ENCODE results near the gene B3GNT5.
A peak's percentile ranks its signal among the peaks of the same experiment; 100 is the strongest.

B3GNT5 gene

GRCh38 chr3:183283886-183284285 is 30.8 kb downstream of the B3GNT5 start:
- H3K27ac ChIP-seq (ENCODE audit: low read depth, low read length) = no peak overlapping the region
- H3K9me3 ChIP-seq (ENCODE audit: low read length) = no peaks in the 10 kb centered on the region
- H3K4me1 ChIP-seq (ENCODE audit: insufficient read depth, low read length) = peaks cover 22% of the 10 kb centered on the region
- no peaks in the 10 kb centered on the region for H3K36me3 ChIP-seq (ENCODE audit: insufficient read depth, low read length)
- H3K4me3 ChIP-seq (ENCODE audit: low read depth in 1 of 2, low read length in 2 of 2) = no peak overlapping the region
- H3K9ac ChIP-seq (ENCODE audit: low read length) = no peak overlapping the region
- H3K27me3 ChIP-seq (ENCODE audit: control insufficient read depth in 1 of 2, insufficient read depth in 2 of 2, low read length in 2 of 2) = no peaks in the 10 kb centered on the region

GRCh38 chr3:183284570-183284969 is 31.5 kb downstream of the B3GNT5 start:
- Histone ChIP-seq H3K27ac (ENCODE audit: low read depth, low read length) (no peak overlapping the region), H3K9ac (ENCODE audit: low read length) (no peak overlapping the region), H3K4me1 (ENCODE audit: insufficient read depth, low read length) (peaks cover 22% of the 10 kb centered on the region), H3K4me3 (ENCODE audit: low read depth in 1 of 2, low read length in 2 of 2) (no peak overlapping the region), H3K36me3 (ENCODE audit: insufficient read depth, low read length) (no peaks in the 10 kb centered on the region), H3K27me3 (ENCODE audit: control insufficient read depth in 1 of 2, insufficient read depth in 2 of 2, low read length in 2 of 2) (no peaks in the 10 kb centered on the region), H3K9me3 (ENCODE audit: low read length) (no peaks in the 10 kb centered on the region)

- H3K36me3 ChIP-seq (ENCODE audit: insufficient read depth, low read length) = no peaks in the 10 kb centered on the region
- H3K27ac ChIP-seq (ENCODE audit: low read depth, low read length) = peak overlapping the region; percentile 14
- peaks cover 22% of the 10 kb centered on the region for H3K4me1 ChIP-seq (ENCODE audit: insufficient read depth, low read length)
- no peak overlapping the region for H3K4me3 ChIP-seq (ENCODE audit: low read depth in 1 of 2, low read length in 2 of 2)
- H3K9me3 ChIP-seq (ENCODE audit: low read length) = no peaks in the 10 kb centered on the region
- no peak overlapping the region for H3K9ac ChIP-seq (ENCODE audit: low read length)
- H3K27me3 ChIP-seq (ENCODE audit: control insufficient read depth in 1 of 2, insufficient read depth in 2 of 2, low read length in 2 of 2) = no peaks in the 10 kb centered on the region
These were observed 32.3 kb downstream of the B3GNT5 start for GRCh38 chr3:183285318-183285717.

GRCh38 chr3:183285828-183286457 is 32.9 kb downstream of the B3GNT5 start:
- no peak overlapping the region for H3K9ac ChIP-seq (ENCODE audit: low read length)
- H3K4me1 ChIP-seq (ENCODE audit: insufficient read depth, low read length) = peaks cover 22% of the 10 kb centered on the region
- H3K4me3 ChIP-seq (ENCODE audit: low read depth in 1 of 2, low read length in 2 of 2) = no peak overlapping the region
- no peaks in the 10 kb centered on the region for H3K27me3 ChIP-seq (ENCODE audit: control insufficient read depth in 1 of 2, insufficient read depth in 2 of 2, low read length in 2 of 2)
- H3K9me3 ChIP-seq (ENCODE audit: low read length) = no peaks in the 10 kb centered on the region
- peak overlapping the region; percentile 10 for H3K27ac ChIP-seq (ENCODE audit: low read depth, low read length)
- no peaks in the 10 kb centered on the region for H3K36me3 ChIP-seq (ENCODE audit: insufficient read depth, low read length)

GRCh38 chr3:183287301-183287971 is 34.4 kb downstream of the B3GNT5 start:
- Histone ChIP-seq H3K27ac (ENCODE audit: low read depth, low read length) (peak overlapping the region; percentile 37), H3K9me3 (ENCODE audit: low read length) (no peaks in the 10 kb centered on the region)

GRCh38 chr3:183288117-183288516 is 35.1 kb downstream of the B3GNT5 start:
- H3K27ac ChIP-seq (ENCODE audit: low read depth, low read length) = peak overlapping the region; percentile 37
- no peak overlapping the region for H3K9ac ChIP-seq (ENCODE audit: low read length)

More at GRCh38 chr3:183287301-183287971, 34.4 kb downstream of the B3GNT5 start:
- Histone ChIP-seq H3K4me1 (ENCODE audit: insufficient read depth, low read length) (peaks cover 22% of the 10 kb centered on the region), H3K4me3 (ENCODE audit: low read depth in 1 of 2, low read length in 2 of 2) (no peak overlapping the region), H3K36me3 (ENCODE audit: insufficient read depth, low read length) (no peaks in the 10 kb centered on the region), H3K9ac (ENCODE audit: low read length) (no peak overlapping the region), H3K27me3 (ENCODE audit: control insufficient read depth in 1 of 2, insufficient read depth in 2 of 2, low read length in 2 of 2) (no peaks in the 10 kb centered on the region)

GRCh38 chr3:183290216-183290615 is 37.2 kb downstream of the B3GNT5 start:
- no peaks in the 10 kb centered on the region for H3K27me3 ChIP-seq (ENCODE audit: control insufficient read depth in 1 of 2, insufficient read depth in 2 of 2, low read length in 2 of 2)
- H3K4me1 ChIP-seq (ENCODE audit: insufficient read depth, low read length) = peaks cover 16% of the 10 kb centered on the region
- no peak overlapping the region for H3K4me3 ChIP-seq (ENCODE audit: low read depth in 1 of 2, low read length in 2 of 2)
- H3K36me3 ChIP-seq (ENCODE audit: insufficient read depth, low read length) = no peaks in the 10 kb centered on the region
- no peak overlapping the region for H3K27ac ChIP-seq (ENCODE audit: low read depth, low read length)
- no peak overlapping the region for H3K9ac ChIP-seq (ENCODE audit: low read length)
- no peaks in the 10 kb centered on the region for H3K9me3 ChIP-seq (ENCODE audit: low read length)

More at GRCh38 chr3:183288117-183288516, 35.1 kb downstream of the B3GNT5 start:
- no peaks in the 10 kb centered on the region for H3K27me3 ChIP-seq (ENCODE audit: control insufficient read depth in 1 of 2, insufficient read depth in 2 of 2, low read length in 2 of 2)
- H3K4me1 ChIP-seq (ENCODE audit: insufficient read depth, low read length) = peaks cover 22% of the 10 kb centered on the region
- H3K9me3 ChIP-seq (ENCODE audit: low read length) = no peaks in the 10 kb centered on the region
- no peaks in the 10 kb centered on the region for H3K36me3 ChIP-seq (ENCODE audit: insufficient read depth, low read length)
- H3K4me3 ChIP-seq (ENCODE audit: low read depth in 1 of 2, low read length in 2 of 2) = no peak overlapping the region

GRCh38 chr3:183291497-183292031 is 38.5 kb downstream of the B3GNT5 start:
- H3K9me3 ChIP-seq (ENCODE audit: low read length) = no peaks in the 10 kb centered on the region
- H3K9ac ChIP-seq (ENCODE audit: low read length) = no peak overlapping the region
- peaks cover 3% of the 10 kb centered on the region for H3K4me1 ChIP-seq (ENCODE audit: insufficient read depth, low read length)
- no peak overlapping the region for H3K4me3 ChIP-seq (ENCODE audit: low read depth in 1 of 2, low read length in 2 of 2)
- H3K36me3 ChIP-seq (ENCODE audit: insufficient read depth, low read length) = no peaks in the 10 kb centered on the region
- H3K27ac ChIP-seq (ENCODE audit: low read depth, low read length) = no peak overlapping the region
- H3K27me3 ChIP-seq (ENCODE audit: control insufficient read depth in 1 of 2, insufficient read depth in 2 of 2, low read length in 2 of 2) = no peaks in the 10 kb centered on the region

GRCh38 chr3:183293966-183294365 is 40.9 kb downstream of the B3GNT5 start:
- H3K9ac ChIP-seq (ENCODE audit: low read length) = no peak overlapping the region
- no peaks in the 10 kb centered on the region for H3K4me1 ChIP-seq (ENCODE audit: insufficient read depth, low read length)
- H3K27ac ChIP-seq (ENCODE audit: low read depth, low read length) = no peak overlapping the region
- H3K9me3 ChIP-seq (ENCODE audit: low read length) = no peaks in the 10 kb centered on the region
- H3K27me3 ChIP-seq (ENCODE audit: control insufficient read depth in 1 of 2, insufficient read depth in 2 of 2, low read length in 2 of 2) = no peaks in the 10 kb centered on the region
- no peaks in the 10 kb centered on the region for H3K36me3 ChIP-seq (ENCODE audit: insufficient read depth, low read length)
- no peak overlapping the region for H3K4me3 ChIP-seq (ENCODE audit: low read depth in 1 of 2, low read length in 2 of 2)

GRCh38 chr3:183295211-183295610 is 42.2 kb downstream of the B3GNT5 start:
- no peaks in the 10 kb centered on the region for H3K9me3 ChIP-seq (ENCODE audit: low read length)
- H3K27ac ChIP-seq (ENCODE audit: low read depth, low read length) = no peak overlapping the region
- H3K27me3 ChIP-seq (ENCODE audit: control insufficient read depth in 1 of 2, insufficient read depth in 2 of 2, low read length in 2 of 2) = no peaks in the 10 kb centered on the region
- H3K9ac ChIP-seq (ENCODE audit: low read length) = no peak overlapping the region
- no peak overlapping the region for H3K4me3 ChIP-seq (ENCODE audit: low read depth in 1 of 2, low read length in 2 of 2)
- H3K4me1 ChIP-seq (ENCODE audit: insufficient read depth, low read length) = no peaks in the 10 kb centered on the region
- no peaks in the 10 kb centered on the region for H3K36me3 ChIP-seq (ENCODE audit: insufficient read depth, low read length)

- H3K27ac ChIP-seq (ENCODE audit: low read depth, low read length) = no peak overlapping the region
- H3K36me3 ChIP-seq (ENCODE audit: insufficient read depth, low read length) = no peaks in the 10 kb centered on the region
- H3K9ac ChIP-seq (ENCODE audit: low read length) = no peak overlapping the region
- H3K4me3 ChIP-seq (ENCODE audit: low read depth in 1 of 2, low read length in 2 of 2) = no peak overlapping the region
- no peaks in the 10 kb centered on the region for H3K4me1 ChIP-seq (ENCODE audit: insufficient read depth, low read length)
- no peaks in the 10 kb centered on the region for H3K27me3 ChIP-seq (ENCODE audit: control insufficient read depth in 1 of 2, insufficient read depth in 2 of 2, low read length in 2 of 2)
- no peaks in the 10 kb centered on the region for H3K9me3 ChIP-seq (ENCODE audit: low read length)
These were observed 43.9 kb downstream of the B3GNT5 start for GRCh38 chr3:183296944-183297343.
